Heart left ventricle (tissue), 16 donors: ENCODE measurements around the gene SLC19A1. TPM values are rescaled to one million over a fixed set of nuclear protein-coding genes. Genes with fewer than 3 reads are reported as not detected.

Experiments used
- ATAC-seq, 4 donors: fragments of 200-7000 bp; cut with Tn5 transposase; one replicate each; pipeline ENCODE4 v1.9.1; 2020 to 2022; ENCODE audit warnings: moderate library complexity in 4 of 4, mild to moderate bottlenecking in 3 of 4, moderate number of reproducible peaks in 1 of 4
- DNase-seq, 5 donors: peaks; one replicate each; pipeline ENCODE4 v3.0.0-alpha.2; 2020
- H3K27ac ChIP-seq, 12 donors: fragments of 200-600 bp; sonication (generic) in 4 of 12; one replicate each; pipeline versions ENCODE4 v1.5.0 to v1.8.0; 2016 to 2022; ENCODE audit warnings: mild to moderate bottlenecking in 2 of 12
- H3K27me3 ChIP-seq, 9 donors: fragments of 200-600 bp; sonication (generic) in 2 of 9; one replicate each; pipeline versions ENCODE4 v1.5.1 to v1.8.0; 2016 to 2022; ENCODE audit warnings: mild to moderate bottlenecking in 3 of 9
- H3K36me3 ChIP-seq, 9 donors: fragments of 200-600 bp; sonication (generic) in 2 of 9; one replicate each; pipeline versions ENCODE4 v1.5.0 to v1.8.0; 2018 to 2022; ENCODE audit warnings: mild to moderate bottlenecking in 2 of 9
- H3K4me1 ChIP-seq, 12 donors: fragments of 200-600 bp; sonication (generic) in 4 of 12; one replicate each; pipeline versions ENCODE4 v1.5.0 to v1.8.0; 2016 to 2022; ENCODE audit warnings: mild to moderate bottlenecking in 3 of 12
- H3K4me3 ChIP-seq, 12 donors: fragments of 200-600 bp; sonication (generic) in 4 of 12; one replicate each; pipeline versions ENCODE4 v1.5.0 to v1.8.0; 2017 to 2022; ENCODE audit warnings: mild to moderate bottlenecking in 9 of 12, moderate library complexity in 4 of 12
- H3K9me3 ChIP-seq, 12 donors: fragments of 200-600 bp; sonication (generic) in 4 of 12; one replicate each; pipeline versions ENCODE4 v1.5.0 to v1.8.0; 2016 to 2022; ENCODE audit warnings: mild to moderate bottlenecking in 1 of 12
- CTCF ChIP-seq, 12 donors: fragments of 200-600 bp; sonication (generic) in 4 of 12; IDR thresholded peaks; one replicate each; pipeline versions ENCODE4 v1.5.0 to v1.8.0; 2018 to 2022; ENCODE audit warnings: antibody characterized with exemption in 12 of 12, mild to moderate bottlenecking in 5 of 12
- POLR2A ChIP-seq, 2 donors: fragments of 450-650 bp; IDR thresholded peaks; one replicate each; pipeline ENCODE4 v1.6.1; 2017; ENCODE audit warnings: antibody characterized with exemption in 2 of 2, mild to moderate bottlenecking in 2 of 2, moderate library complexity in 2 of 2
- WGBS, 4 donors: extraction: QIAGEN DNeasy Blood & Tissue Kit in 2 of 4; methylation state at CpG; one replicate each; pipeline versions ENCODE4 v1.1.5 to v1.1.7; 2013 to 2018; 5-methylcytosine and 5-hydroxymethylcytosine counted together
- intact Hi-C, 10 donors: fragments of 100-400 bp; cut with DNase I; formaldehyde crosslinking; loops; one replicate each; pipeline versions ENCODE4 v1.11.1 to v1.14.2; 2022
- polyA plus RNA-seq, 2 donors: library from polyadenylated mRNA; stranded (reverse); fragments of 200-250 nt; gene quantifications; one replicate each; pipeline ENCODE4 v1.2.3, GENCODE V29; 2013
- total RNA-seq, 9 donors: library from RNA; depleted of rRNA in 2 of 9; stranded (reverse); fragments of >200 nt in 2 of 9; fragmentation: NEBNext Ultra II Directional in 3 of 9; extraction: Animal tissue kit (Norgen Biotek cat#: 25700) in 3 of 9; gene quantifications; one replicate each; pipeline versions ENCODE4 v1.1.0 to v1.2.4, GENCODE V29; 2016 to 2023
- donor health status: ischemic (EF 13 %, LVEDD 7.1; RV severe dilation, severe dysfunction).
- donor health status: healthy with polysubstance abuse.
- donor health status: DM: no; HTN: yes; CAD: no.
- donor health status: DM: no; HTN: no; CAD: no.
- donor health status: ischemic (EF 25% LVEDD 6.9; RV normal size, moderate dysfunction).
- donor health status: ischemic (EF 25% LVEDD 5.7; RV mildly dilated, moderate dysfunction).
- donor health status: healthy.
- donor health status: DM: yes; HTN: yes; CAD: no.
- donor health status: ischemic (EF 35%, LVEDD 5.7; RV mildly dilated, moderate dysfunction).
- donor health status: nonischemic (EF 11% LVEDD 7.7; RV severe dilation, severe dysfunction).
- donor health status: DM: yes; HTN: yes; CAD: no.
- donor health status: PGD.
- donor health status: ischemic (EF 29% LVEDD 5.4; RV normal size, mild dysfunction).
- donor health status: nonischemic (EF 23%, LVEDD 6.1; RV moderate dilation, normal function).

The SLC19A1 gene
- total and polyA plus RNA-seq, 11 donors = 2.4 to 7.0 (median 3.5) TPM

GRCh38 chr21:45541221-45542039 lies 810 bp downstream of the SLC19A1 start:
- Histone ChIP-seq H3K9me3 (no peaks in the 10 kb centered on the region), H3K27me3 (no peaks in the 10 kb centered on the region), H3K4me1 (peaks cover 4 to 19% (median 11%) of the 10 kb centered on the region in 12 donors), H3K36me3 (no peaks in the 10 kb centered on the region), H3K27ac (peak overlapping the region in 5 of 12 donors; percentile 24 to 69 (median 54)), H3K4me3 (peak overlapping the region; percentile 41 to 88 (median 66))
- peak; percentile 80 to 92 (median 83) for DNase-seq
- 13 to 23% (median 17%) methylated on average over 20 to 50 of the region's 50 CpGs for WGBS, 4 donors
- peak; percentile 39 to 89 (median 70) for ATAC-seq
- intact Hi-C loops = loop anchor here in 1 of 10 donors (10.0 kb wide), 1 partner anchor 257 kb away; the partner anchor contains the start of gene POFUT2
- TF ChIP-seq CTCF (IDR thresholded peaks at IDR 0.05) (no peak), POLR2A (IDR thresholded peaks at IDR 0.05) (no peak)

GRCh38 chr21:45540601-45540970 lies 1.7 kb downstream of the SLC19A1 start:
- ATAC-seq (no peak), DNase-seq (peak in 2 of 5 donors; percentile 14 to 33)
- Histone ChIP-seq H3K27ac (no peak overlapping the region), H3K9me3 (no peaks in the 10 kb centered on the region), H3K4me1 (peaks cover 4 to 23% (median 11%) of the 10 kb centered on the region in 12 donors), H3K27me3 (no peaks in the 10 kb centered on the region), H3K4me3 (no peak overlapping the region), H3K36me3 (no peaks in the 10 kb centered on the region)
- 87 to 90% (median 89%) methylated on average over 8 to 10 of the region's 10 CpGs for WGBS, 4 donors
- intact Hi-C loops = loop anchor here in 1 of 10 donors (10.0 kb wide), 1 partner anchor 256 kb away; the partner anchor contains the start of gene POFUT2
- TF ChIP-seq CTCF (IDR thresholded peaks at IDR 0.05) (no peak), POLR2A (IDR thresholded peaks at IDR 0.05) (no peak)

- WGBS, 4 donors = 91 to 96% (median 95%) methylated on average over 18 to 24 of the region's 24 CpGs
- Histone ChIP-seq H3K9me3 (no peaks in the 10 kb centered on the region), H3K36me3 (no peaks in the 10 kb centered on the region), H3K27ac (no peak overlapping the region), H3K27me3 (no peaks in the 10 kb centered on the region), H3K4me1 (peaks cover 4 to 29% (median 13%) of the 10 kb centered on the region in 12 donors), H3K4me3 (no peak overlapping the region)
- TF ChIP-seq CTCF (IDR thresholded peaks at IDR 0.05) = no peak
- TF ChIP-seq POLR2A (IDR thresholded peaks at IDR 0.05) = no peak
- intact Hi-C loops = loop anchor here in 2 of 10 donors (5.0 to 10.0 kb wide), 2 partner anchors 63 to 255 kb away; partner anchors contain the start of gene POFUT2 (in 1 of the 2)
- ATAC-seq (no peak), DNase-seq (peak in 3 of 5 donors; percentile 16 to 46 (median 26))
Observed at GRCh38 chr21:45539796-45540600, 2.2 kb downstream of the SLC19A1 start.
